GM23338 (cell line): ENCODE measurements around the gene SMARCE1. TPM values are rescaled to one million over a fixed set of nuclear protein-coding genes. Genes with fewer than 3 reads are reported as not detected.

Source experiments
- ATAC-seq: fragments of 200-7000 bp; cut with Tn5 transposase; 3 replicates; pipeline ENCODE4 v1.9.1; 2020
- DNase-seq: peaks from one replicate; pipeline ENCODE4 v3.0.0-alpha.2; 2015; ENCODE audit warnings: low spot score
- H2AFZ ChIP-seq: fragments of 200-600 bp; sonication (generic); 2 replicates; pipeline ENCODE4 v1.8.0; 2016; ENCODE audit warnings: antibody characterized with exemption, mild to moderate bottlenecking, moderate library complexity
- H3F3A ChIP-seq: fragments of 200-600 bp; sonication (generic); replicated peaks from 2 replicates; pipeline ENCODE4 v1.8.0; 2017; ENCODE audit warnings: antibody characterized with exemption, mixed run types, low read depth
- H3K27ac ChIP-seq: fragments of 200-600 bp; sonication (generic); 2 replicates; pipeline ENCODE4 v1.6.1; 2016; ENCODE audit warnings: low read depth
- H3K27me3 ChIP-seq: fragments of 200-600 bp; sonication (generic); 2 replicates; pipeline ENCODE4 v1.8.0; 2016; ENCODE audit warnings: mild to moderate bottlenecking, mixed run types, moderate library complexity; ENCODE audit not compliant: insufficient read depth
- H3K36me3 ChIP-seq: fragments of 200-600 bp; sonication (generic); 2 replicates; pipeline ENCODE4 v1.8.0; 2016; ENCODE audit warnings: mild to moderate bottlenecking; ENCODE audit not compliant: insufficient read depth
- H3K4me1 ChIP-seq: fragments of 200-600 bp; sonication (generic); 2 replicates; pipeline ENCODE4 v1.8.0; 2016; ENCODE audit warnings: mild to moderate bottlenecking, moderate library complexity; ENCODE audit not compliant: insufficient read depth
- H3K4me2 ChIP-seq: fragments of 200-600 bp; sonication (generic); 2 replicates; pipeline ENCODE4 v1.7.1; 2017; ENCODE audit warnings: mixed run types
- H3K4me3 ChIP-seq: fragments of 200-600 bp; sonication (generic); 2 replicates; pipeline ENCODE4 v1.6.1; 2016; ENCODE audit warnings: mixed run types
- H3K79me2 ChIP-seq: fragments of 200-600 bp; sonication (generic); replicated peaks from 2 replicates; pipeline ENCODE4 v1.8.0; 2017; ENCODE audit warnings: mild to moderate bottlenecking; ENCODE audit not compliant: insufficient read depth
- H3K9me2 ChIP-seq: fragments of 200-600 bp; sonication (generic); 2 replicates; pipeline ENCODE4 v1.8.0; 2017; ENCODE audit not compliant: insufficient read depth
- H4K20me1 ChIP-seq: fragments of 200-600 bp; sonication (generic); replicated peaks from 2 replicates; pipeline ENCODE4 v1.8.0; 2017; ENCODE audit warnings: mild to moderate bottlenecking; ENCODE audit not compliant: insufficient read depth
- H3K27ac Mint-ChIP-seq: 2 replicates; pipeline ENCODE4 v1.8.0; 2020; ENCODE audit warnings: inconsistent platforms, mild to moderate bottlenecking, moderate library complexity, mixed read lengths
- H3K27me3 Mint-ChIP-seq: 3 replicates; pipeline ENCODE4 v1.8.0; 2022; ENCODE audit warnings: low read depth, mild to moderate bottlenecking, moderate library complexity, mixed read lengths, inconsistent platforms; ENCODE audit not compliant: insufficient read depth, poor library complexity
- H3K36me3 Mint-ChIP-seq: 3 replicates; pipeline ENCODE4 v1.8.0; 2021; ENCODE audit warnings: low read depth, mild to moderate bottlenecking, inconsistent platforms, moderate library complexity, mixed read lengths
- H3K4me1 Mint-ChIP-seq: 3 replicates; pipeline ENCODE4 v1.8.0; 2020; ENCODE audit warnings: mild to moderate bottlenecking, inconsistent platforms, mixed read lengths
- H3K4me3 Mint-ChIP-seq: 3 replicates; pipeline ENCODE4 v1.8.0; 2021; ENCODE audit warnings: moderate library complexity, mild to moderate bottlenecking, inconsistent platforms, mixed read lengths
- H3K9me3 Mint-ChIP-seq: 3 replicates; pipeline ENCODE4 v1.8.0; 2020; ENCODE audit warnings: moderate library complexity, mild to moderate bottlenecking, inconsistent platforms, mixed read lengths
- EZH2 ChIP-seq: fragments of 200-600 bp; sonication (generic); IDR thresholded peaks from one replicate; pipeline ENCODE4 v1.8.0; 2017; ENCODE audit warnings: antibody characterized with exemption, mild to moderate bottlenecking, low read depth; ENCODE audit not compliant: unreplicated experiment
- EZH2phosphoT487 ChIP-seq: fragments of 200-600 bp; sonication (generic); IDR thresholded peaks from one replicate; pipeline ENCODE4 v1.8.1; 2018; ENCODE audit warnings: antibody characterized with exemption; ENCODE audit not compliant: unreplicated experiment
- POLR2AphosphoS5 ChIP-seq: IDR thresholded peaks from 2 replicates; pipeline ENCODE4 v1.6.1; 2016; ENCODE audit warnings: antibody characterized with exemption, low read depth
- STAT1 ChIP-seq: IDR thresholded peaks from one replicate; pipeline ENCODE4 v1.6.1; 2016; ENCODE audit warnings: antibody characterized with exemption; ENCODE audit not compliant: unreplicated experiment
- polyA plus RNA-seq: library from polyadenylated mRNA; unstranded; fragments of >200 nt; fragmentation: Nextera tagmentation; extraction: Ambion mirVana; gene quantifications from 2 replicates; pipeline ENCODE4 v1.2.1, GENCODE V29; 2016
- total RNA-seq: library from RNA; depleted of rRNA; stranded (reverse); fragments of >200 nt; shearing (Covaris generic); gene quantifications from 2 replicates; pipeline ENCODE4 v1.2.3, GENCODE V29; 2014
- TF ChIP-seq, protein P1 (sequence below), 2 experiments: fragments of 200-600 bp in 1 of 2; sonication (generic) in 1 of 2; conservative IDR thresholded peaks; 2 replicates each; pipeline versions ENCODE4 v1.5.1 to v1.6.1; 2016 to 2017; ENCODE audit warnings: antibody characterized with exemption in 2 of 2, low read depth in 2 of 2, mild to moderate bottlenecking in 2 of 2, moderate library complexity in 1 of 2
- TF ChIP-seq, protein P2 (sequence below): IDR thresholded peaks from 2 replicates; pipeline ENCODE4 v1.6.1; 2016; ENCODE audit warnings: antibody characterized with exemption
- TF ChIP-seq, protein P3 (sequence below): fragments of 250-450 bp; sonication (Bioruptor Pico); IDR thresholded peaks from 2 replicates; pipeline ENCODE4 v1.5.0; 2020; ENCODE audit warnings: mild to moderate bottlenecking, moderate library complexity
- TF ChIP-seq, protein P4 (sequence below): IDR thresholded peaks from one replicate; pipeline ENCODE4 v1.6.1; 2018; ENCODE audit warnings: antibody characterized with exemption; ENCODE audit not compliant: unreplicated experiment

SMARCE1 gene
- total and polyA plus RNA-seq, 2 experiments from 2014 or later: 101 to 258 TPM

DNA sequence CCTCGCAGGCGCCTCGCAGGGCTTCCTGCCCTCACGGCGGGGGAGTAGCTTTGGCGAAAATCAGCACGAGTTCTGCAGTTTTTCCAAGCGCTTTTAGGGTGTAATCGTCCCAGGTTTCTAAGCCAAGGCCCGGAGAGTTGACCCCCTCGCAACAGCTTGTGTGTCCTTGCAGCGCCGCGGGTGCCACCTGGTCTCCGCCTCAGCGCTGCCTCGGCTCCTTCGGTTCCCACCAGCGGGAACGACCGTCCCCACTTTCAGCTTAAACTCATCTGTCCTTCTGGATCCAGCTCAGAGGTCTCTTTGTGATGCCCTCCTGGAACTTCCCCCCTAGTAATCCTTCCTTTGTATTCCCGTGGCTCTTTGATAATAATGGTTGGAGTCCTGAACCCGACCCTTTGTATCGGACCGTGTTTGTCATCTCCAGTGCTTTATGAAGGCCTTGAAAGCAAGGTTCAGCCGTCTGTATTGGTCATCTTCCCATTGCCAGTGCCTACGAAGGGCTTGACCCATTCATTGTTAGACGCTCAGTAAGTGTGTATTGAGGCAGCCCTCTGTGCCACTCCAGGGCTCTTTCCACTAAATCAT is 858 bp upstream of the SMARCE1 start (continued):
- TF ChIP-seq, protein P1, sequence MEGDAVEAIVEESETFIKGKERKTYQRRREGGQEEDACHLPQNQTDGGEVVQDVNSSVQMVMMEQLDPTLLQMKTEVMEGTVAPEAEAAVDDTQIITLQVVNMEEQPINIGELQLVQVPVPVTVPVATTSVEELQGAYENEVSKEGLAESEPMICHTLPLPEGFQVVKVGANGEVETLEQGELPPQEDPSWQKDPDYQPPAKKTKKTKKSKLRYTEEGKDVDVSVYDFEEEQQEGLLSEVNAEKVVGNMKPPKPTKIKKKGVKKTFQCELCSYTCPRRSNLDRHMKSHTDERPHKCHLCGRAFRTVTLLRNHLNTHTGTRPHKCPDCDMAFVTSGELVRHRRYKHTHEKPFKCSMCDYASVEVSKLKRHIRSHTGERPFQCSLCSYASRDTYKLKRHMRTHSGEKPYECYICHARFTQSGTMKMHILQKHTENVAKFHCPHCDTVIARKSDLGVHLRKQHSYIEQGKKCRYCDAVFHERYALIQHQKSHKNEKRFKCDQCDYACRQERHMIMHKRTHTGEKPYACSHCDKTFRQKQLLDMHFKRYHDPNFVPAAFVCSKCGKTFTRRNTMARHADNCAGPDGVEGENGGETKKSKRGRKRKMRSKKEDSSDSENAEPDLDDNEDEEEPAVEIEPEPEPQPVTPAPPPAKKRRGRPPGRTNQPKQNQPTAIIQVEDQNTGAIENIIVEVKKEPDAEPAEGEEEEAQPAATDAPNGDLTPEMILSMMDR (conservative IDR thresholded peaks at IDR 0.05; ENCODE audit: low read depth in 2 of 2): no peak
- no peak for TF ChIP-seq EZH2
- TF ChIP-seq, protein P2, sequence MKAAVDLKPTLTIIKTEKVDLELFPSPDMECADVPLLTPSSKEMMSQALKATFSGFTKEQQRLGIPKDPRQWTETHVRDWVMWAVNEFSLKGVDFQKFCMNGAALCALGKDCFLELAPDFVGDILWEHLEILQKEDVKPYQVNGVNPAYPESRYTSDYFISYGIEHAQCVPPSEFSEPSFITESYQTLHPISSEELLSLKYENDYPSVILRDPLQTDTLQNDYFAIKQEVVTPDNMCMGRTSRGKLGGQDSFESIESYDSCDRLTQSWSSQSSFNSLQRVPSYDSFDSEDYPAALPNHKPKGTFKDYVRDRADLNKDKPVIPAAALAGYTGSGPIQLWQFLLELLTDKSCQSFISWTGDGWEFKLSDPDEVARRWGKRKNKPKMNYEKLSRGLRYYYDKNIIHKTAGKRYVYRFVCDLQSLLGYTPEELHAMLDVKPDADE: no peak
- no peak for TF ChIP-seq POLR2AphosphoS5

DNA sequence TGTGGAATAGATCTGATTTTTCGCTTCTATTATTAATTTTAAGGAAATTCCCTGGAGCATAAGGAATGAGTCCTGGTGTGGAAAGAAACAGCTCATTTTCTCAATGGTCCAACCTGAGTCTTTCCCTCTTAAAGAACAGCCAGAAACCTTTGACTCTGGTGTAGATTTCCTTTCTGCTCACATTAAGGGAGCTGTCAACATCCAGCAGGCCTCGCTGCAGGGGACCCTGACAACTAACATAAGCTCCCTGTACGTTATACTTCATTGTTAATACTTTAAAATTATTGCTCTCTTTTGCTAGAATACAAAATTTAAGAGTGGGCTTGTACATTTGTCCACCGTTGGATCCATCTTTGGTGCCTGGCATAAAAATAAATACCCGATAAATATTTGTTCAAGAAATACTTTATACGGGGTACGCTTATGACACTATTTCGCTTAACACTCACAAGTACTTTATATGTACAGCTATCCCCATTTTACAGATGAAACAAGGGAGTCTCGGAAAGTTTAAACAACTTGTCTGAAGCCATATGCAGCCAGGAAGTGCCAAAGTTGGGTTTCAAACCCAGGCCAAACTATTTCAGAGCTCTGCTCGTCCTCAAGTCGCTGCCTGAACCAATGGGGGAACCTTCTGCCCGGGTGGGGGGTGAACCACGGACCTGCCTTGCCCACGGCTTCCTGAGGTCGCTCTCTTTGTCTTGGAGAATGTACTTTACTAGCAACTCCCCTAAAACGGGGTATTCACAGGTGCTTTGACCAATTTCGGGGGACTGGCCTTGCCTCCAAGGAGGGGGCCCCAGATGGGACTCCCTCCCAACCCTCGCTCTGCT is 611 bp downstream of the SMARCE1 start:
- ATAC-seq: peak; percentile 65
- Mint-ChIP-seq H3K4me1 (peaks cover 8% of the 10 kb centered on the region; the same call in 2 of the 3 replicates), H3K27me3 (no peaks in the 10 kb centered on the region), H3K9me3 (no peaks in the 10 kb centered on the region), H3K36me3 (peaks cover 30% of the 10 kb centered on the region), H3K4me3 (peak overlapping the region; percentile 83), H3K27ac (peak overlapping the region; percentile 100)
- H3K79me2 ChIP-seq: peaks cover 53% of the 10 kb centered on the region
- no peaks in the 10 kb centered on the region for H3K27me3 ChIP-seq
- H3K36me3 ChIP-seq: peaks cover 14% of the 10 kb centered on the region
- H3K4me2 ChIP-seq: peak overlapping the region; percentile 83
- peaks cover 6% of the 10 kb centered on the region; the same call in 1 of the 2 replicates for H3K4me1 ChIP-seq
- DNase-seq: peak; percentile 49
- H3F3A ChIP-seq: no peaks in the 10 kb centered on the region
- H3K9me2 ChIP-seq: no peaks in the 10 kb centered on the region
- peak overlapping the region; percentile 90 for H3K4me3 ChIP-seq
- H2AFZ ChIP-seq: peak overlapping the region; percentile 96
- peak overlapping the region; percentile 97 for H3K27ac ChIP-seq
- H4K20me1 ChIP-seq: no peaks in the 10 kb centered on the region
- TF ChIP-seq, protein P3, sequence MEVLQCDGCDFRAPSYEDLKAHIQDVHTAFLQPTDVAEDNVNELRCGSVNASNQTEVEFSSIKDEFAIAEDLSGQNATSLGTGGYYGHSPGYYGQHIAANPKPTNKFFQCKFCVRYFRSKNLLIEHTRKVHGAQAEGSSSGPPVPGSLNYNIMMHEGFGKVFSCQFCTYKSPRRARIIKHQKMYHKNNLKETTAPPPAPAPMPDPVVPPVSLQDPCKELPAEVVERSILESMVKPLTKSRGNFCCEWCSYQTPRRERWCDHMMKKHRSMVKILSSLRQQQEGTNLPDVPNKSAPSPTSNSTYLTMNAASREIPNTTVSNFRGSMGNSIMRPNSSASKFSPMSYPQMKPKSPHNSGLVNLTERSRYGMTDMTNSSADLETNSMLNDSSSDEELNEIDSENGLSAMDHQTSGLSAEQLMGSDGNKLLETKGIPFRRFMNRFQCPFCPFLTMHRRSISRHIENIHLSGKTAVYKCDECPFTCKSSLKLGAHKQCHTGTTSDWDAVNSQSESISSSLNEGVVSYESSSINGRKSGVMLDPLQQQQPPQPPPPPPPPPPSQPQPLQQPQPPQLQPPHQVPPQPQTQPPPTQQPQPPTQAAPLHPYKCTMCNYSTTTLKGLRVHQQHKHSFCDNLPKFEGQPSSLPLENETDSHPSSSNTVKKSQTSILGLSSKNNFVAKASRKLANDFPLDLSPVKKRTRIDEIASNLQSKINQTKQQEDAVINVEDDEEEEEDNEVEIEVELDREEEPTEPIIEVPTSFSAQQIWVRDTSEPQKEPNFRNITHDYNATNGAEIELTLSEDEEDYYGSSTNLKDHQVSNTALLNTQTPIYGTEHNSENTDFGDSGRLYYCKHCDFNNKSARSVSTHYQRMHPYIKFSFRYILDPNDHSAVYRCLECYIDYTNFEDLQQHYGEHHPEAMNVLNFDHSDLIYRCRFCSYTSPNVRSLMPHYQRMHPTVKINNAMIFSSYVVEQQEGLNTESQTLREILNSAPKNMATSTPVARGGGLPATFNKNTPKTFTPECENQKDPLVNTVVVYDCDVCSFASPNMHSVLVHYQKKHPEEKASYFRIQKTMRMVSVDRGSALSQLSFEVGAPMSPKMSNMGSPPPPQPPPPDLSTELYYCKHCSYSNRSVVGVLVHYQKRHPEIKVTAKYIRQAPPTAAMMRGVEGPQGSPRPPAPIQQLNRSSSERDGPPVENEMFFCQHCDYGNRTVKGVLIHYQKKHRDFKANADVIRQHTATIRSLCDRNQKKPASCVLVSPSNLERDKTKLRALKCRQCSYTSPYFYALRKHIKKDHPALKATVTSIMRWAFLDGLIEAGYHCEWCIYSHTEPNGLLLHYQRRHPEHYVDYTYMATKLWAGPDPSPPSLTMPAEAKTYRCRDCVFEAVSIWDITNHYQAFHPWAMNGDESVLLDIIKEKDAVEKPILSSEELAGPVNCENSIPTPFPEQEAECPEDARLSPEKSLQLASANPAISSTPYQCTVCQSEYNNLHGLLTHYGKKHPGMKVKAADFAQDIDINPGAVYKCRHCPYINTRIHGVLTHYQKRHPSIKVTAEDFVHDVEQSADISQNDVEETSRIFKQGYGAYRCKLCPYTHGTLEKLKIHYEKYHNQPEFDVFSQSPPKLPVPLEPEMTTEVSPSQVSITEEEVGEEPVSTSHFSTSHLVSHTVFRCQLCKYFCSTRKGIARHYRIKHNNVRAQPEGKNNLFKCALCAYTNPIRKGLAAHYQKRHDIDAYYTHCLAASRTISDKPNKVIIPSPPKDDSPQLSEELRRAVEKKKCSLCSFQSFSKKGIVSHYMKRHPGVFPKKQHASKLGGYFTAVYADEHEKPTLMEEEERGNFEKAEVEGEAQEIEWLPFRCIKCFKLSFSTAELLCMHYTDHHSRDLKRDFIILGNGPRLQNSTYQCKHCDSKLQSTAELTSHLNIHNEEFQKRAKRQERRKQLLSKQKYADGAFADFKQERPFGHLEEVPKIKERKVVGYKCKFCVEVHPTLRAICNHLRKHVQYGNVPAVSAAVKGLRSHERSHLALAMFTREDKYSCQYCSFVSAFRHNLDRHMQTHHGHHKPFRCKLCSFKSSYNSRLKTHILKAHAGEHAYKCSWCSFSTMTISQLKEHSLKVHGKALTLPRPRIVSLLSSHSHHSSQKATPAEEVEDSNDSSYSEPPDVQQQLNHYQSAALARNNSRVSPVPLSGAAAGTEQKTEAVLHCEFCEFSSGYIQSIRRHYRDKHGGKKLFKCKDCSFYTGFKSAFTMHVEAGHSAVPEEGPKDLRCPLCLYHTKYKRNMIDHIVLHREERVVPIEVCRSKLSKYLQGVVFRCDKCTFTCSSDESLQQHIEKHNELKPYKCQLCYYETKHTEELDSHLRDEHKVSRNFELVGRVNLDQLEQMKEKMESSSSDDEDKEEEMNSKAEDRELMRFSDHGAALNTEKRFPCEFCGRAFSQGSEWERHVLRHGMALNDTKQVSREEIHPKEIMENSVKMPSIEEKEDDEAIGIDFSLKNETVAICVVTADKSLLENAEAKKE: no peak
- TF ChIP-seq, protein P4, sequence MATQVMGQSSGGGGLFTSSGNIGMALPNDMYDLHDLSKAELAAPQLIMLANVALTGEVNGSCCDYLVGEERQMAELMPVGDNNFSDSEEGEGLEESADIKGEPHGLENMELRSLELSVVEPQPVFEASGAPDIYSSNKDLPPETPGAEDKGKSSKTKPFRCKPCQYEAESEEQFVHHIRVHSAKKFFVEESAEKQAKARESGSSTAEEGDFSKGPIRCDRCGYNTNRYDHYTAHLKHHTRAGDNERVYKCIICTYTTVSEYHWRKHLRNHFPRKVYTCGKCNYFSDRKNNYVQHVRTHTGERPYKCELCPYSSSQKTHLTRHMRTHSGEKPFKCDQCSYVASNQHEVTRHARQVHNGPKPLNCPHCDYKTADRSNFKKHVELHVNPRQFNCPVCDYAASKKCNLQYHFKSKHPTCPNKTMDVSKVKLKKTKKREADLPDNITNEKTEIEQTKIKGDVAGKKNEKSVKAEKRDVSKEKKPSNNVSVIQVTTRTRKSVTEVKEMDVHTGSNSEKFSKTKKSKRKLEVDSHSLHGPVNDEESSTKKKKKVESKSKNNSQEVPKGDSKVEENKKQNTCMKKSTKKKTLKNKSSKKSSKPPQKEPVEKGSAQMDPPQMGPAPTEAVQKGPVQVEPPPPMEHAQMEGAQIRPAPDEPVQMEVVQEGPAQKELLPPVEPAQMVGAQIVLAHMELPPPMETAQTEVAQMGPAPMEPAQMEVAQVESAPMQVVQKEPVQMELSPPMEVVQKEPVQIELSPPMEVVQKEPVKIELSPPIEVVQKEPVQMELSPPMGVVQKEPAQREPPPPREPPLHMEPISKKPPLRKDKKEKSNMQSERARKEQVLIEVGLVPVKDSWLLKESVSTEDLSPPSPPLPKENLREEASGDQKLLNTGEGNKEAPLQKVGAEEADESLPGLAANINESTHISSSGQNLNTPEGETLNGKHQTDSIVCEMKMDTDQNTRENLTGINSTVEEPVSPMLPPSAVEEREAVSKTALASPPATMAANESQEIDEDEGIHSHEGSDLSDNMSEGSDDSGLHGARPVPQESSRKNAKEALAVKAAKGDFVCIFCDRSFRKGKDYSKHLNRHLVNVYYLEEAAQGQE: no peak
- no peak for TF ChIP-seq EZH2
- TF ChIP-seq STAT1: no peak
- no peak for TF ChIP-seq EZH2phosphoT487
- TF ChIP-seq, protein P2: no peak
